Kidney (tissue), 14 donors: ENCODE data around the gene SIGLEC9. TPM values are rescaled to one million over a fixed set of nuclear protein-coding genes. Genes with fewer than 3 reads are reported as not detected.

Experiments used
- DNase-seq, 5 donors: peaks; one replicate each; pipeline ENCODE4 v3.0.0-alpha.2; 2013 to 2020
- FAIRE-seq: peaks from 2 replicates; lab custom pipeline; 2012; peaks lifted over from hg19 to GRCh38; lab: Jason Lieb, UNC
- H3K27ac ChIP-seq, 2 donors: one replicate each; pipeline ENCODE4 v1.7.0; 2013; ENCODE audit warnings: low read depth in 2 of 2, low read length in 2 of 2, inconsistent platforms in 1 of 2
- H3K27me3 ChIP-seq: one replicate; pipeline ENCODE4 v1.7.1; 2013; ENCODE audit warnings: low read length, inconsistent platforms; ENCODE audit not compliant: control insufficient read depth, insufficient read depth
- H3K36me3 ChIP-seq, 3 donors: one replicate each; pipeline versions ENCODE4 v1.7.0 to v1.7.1; 2013; ENCODE audit warnings: low read length in 3 of 3, control low read depth in 1 of 3, inconsistent platforms in 1 of 3; ENCODE audit not compliant: insufficient read depth in 3 of 3, control insufficient read depth in 2 of 3
- H3K4me1 ChIP-seq, 3 donors: one replicate each; pipeline versions ENCODE4 v1.7.0 to v1.7.1; 2013; ENCODE audit warnings: low read length in 3 of 3, inconsistent platforms in 1 of 3, low read depth in 1 of 3; ENCODE audit not compliant: control insufficient read depth in 2 of 3, insufficient read depth in 2 of 3
- H3K4me3 ChIP-seq, 3 donors: one replicate each; pipeline versions ENCODE4 v1.7.0 to v1.8.1; 2013; ENCODE audit warnings: low read length in 3 of 3, control low read depth in 1 of 3, inconsistent platforms in 1 of 3
- H3K9ac ChIP-seq, 3 donors: one replicate each; pipeline versions ENCODE4 v1.7.0 to v1.7.1; 2013; ENCODE audit warnings: low read length in 3 of 3, control low read depth in 1 of 3, inconsistent platforms in 1 of 3
- H3K9me3 ChIP-seq, 3 donors: one replicate each; pipeline versions ENCODE4 v1.7.0 to v1.7.1; 2013; ENCODE audit warnings: low read length in 3 of 3, control low read depth in 1 of 3, inconsistent platforms in 1 of 3; ENCODE audit not compliant: control insufficient read depth in 2 of 3, insufficient read depth in 1 of 3
- CTCF ChIP-seq: IDR thresholded peaks from 3 replicates; pipeline ENCODE4 v1.5.1; 2012; ENCODE audit warnings: mild to moderate bottlenecking, moderate library complexity, borderline replicate concordance; ENCODE audit not compliant: insufficient read depth; ENCODE audit errors: extremely low read depth
- intact Hi-C: fragments of 100-400 bp; cut with DNase I; formaldehyde crosslinking; loops from one replicate; pipeline ENCODE4 v1.11.1; 2022
- polyA plus RNA-seq: library from polyadenylated mRNA; stranded (reverse); fragments of 350-450 nt; fragmentation: Illumina TruSeq; extraction: RNeasy Lipid Tissue Mini Kit (QIAGEN cat#74804); gene quantifications from one replicate; pipeline ENCODE4 v1.2.3, GENCODE V29; 2014; ENCODE audit warnings: low read depth, low replicate concordance; ENCODE audit not compliant: insufficient read depth
- total RNA-seq: library from RNA; stranded (reverse); fragmentation: NEBNext Ultra II Directional; extraction: Animal tissue kit (Norgen Biotek cat#: 25700); gene quantifications from one replicate; pipeline ENCODE4 v1.2.1, GENCODE V29; 2021
- donor health status: control.
- donor health status: control.
- donor health status: control.
- donor health status: control.
- donor health status: control.
- donor health status: DM: yes; HTN: yes; CAD: no.
- donor health status: Normal renal cell carcinoma (clear cell type).

The SIGLEC9 gene
- total and polyA plus RNA-seq, 2 donors from 2014 or later = 1.6 to 8.1 TPM

- intact Hi-C loops = no loop called here
- Histone ChIP-seq H3K36me3 (no peaks in the 10 kb centered on the region), H3K4me3 (no peak overlapping the region), H3K9ac (no peak overlapping the region), H3K4me1 (no peaks in the 10 kb centered on the region), H3K9me3 (peaks cover 0 to 6% (median 2%) of the 10 kb centered on the region in 3 donors), H3K27ac (no peak overlapping the region), H3K27me3 (no peaks in the 10 kb centered on the region)
- no peak for TF ChIP-seq CTCF
- FAIRE-seq (no peak), DNase-seq (peak in 1 of 5 donors; percentile 47)
These were observed 46.6 kb upstream of the SIGLEC9 start for GRCh38 chr19:51078104-51078503.

GRCh38 chr19:51078731-51079130 is 46.0 kb upstream of the SIGLEC9 start:
- no peak overlapping the region for H3K4me3 ChIP-seq
- no peak overlapping the region for H3K27ac ChIP-seq
- no peaks in the 10 kb centered on the region for H3K4me1 ChIP-seq
- no peaks in the 10 kb centered on the region for H3K27me3 ChIP-seq
- no peak for TF ChIP-seq CTCF
- intact Hi-C loops = no loop called here
- no peak overlapping the region for H3K9ac ChIP-seq
- H3K9me3 ChIP-seq = peaks cover 0 to 6% (median 2%) of the 10 kb centered on the region in 3 donors
- FAIRE-seq = no peak
- peak in 1 of 5 donors; percentile 50 for DNase-seq
- no peaks in the 10 kb centered on the region for H3K36me3 ChIP-seq

- no peak for TF ChIP-seq CTCF
- H3K36me3 ChIP-seq = no peaks in the 10 kb centered on the region
- FAIRE-seq (no peak), DNase-seq (peak in 2 of 5 donors; percentile 17 to 70)
- no peaks in the 10 kb centered on the region for H3K27me3 ChIP-seq
- H3K9me3 ChIP-seq = no peaks in the 10 kb centered on the region
- H3K4me1 ChIP-seq = no peaks in the 10 kb centered on the region
- no peak overlapping the region for H3K4me3 ChIP-seq
- no peak overlapping the region for H3K27ac ChIP-seq
- intact Hi-C loops = no loop called here
- no peak overlapping the region for H3K9ac ChIP-seq
These were observed 45.1 kb upstream of the SIGLEC9 start for GRCh38 chr19:51079481-51080110.
